HL-60/S4 treated with retinoic acid at 250 ng/mL for 4 days and 3 days (cell line): ENCODE data around the gene THAP10.

Experiments
- in situ Hi-C: fragments of 300-500 bp; cut with MboI; formaldehyde crosslinking; loops from 2 replicates; pipeline ENCODE4 v1.7.0; 2022; ENCODE audit warnings: low sequenced_read_pairs

Gene THAP10

DNA sequence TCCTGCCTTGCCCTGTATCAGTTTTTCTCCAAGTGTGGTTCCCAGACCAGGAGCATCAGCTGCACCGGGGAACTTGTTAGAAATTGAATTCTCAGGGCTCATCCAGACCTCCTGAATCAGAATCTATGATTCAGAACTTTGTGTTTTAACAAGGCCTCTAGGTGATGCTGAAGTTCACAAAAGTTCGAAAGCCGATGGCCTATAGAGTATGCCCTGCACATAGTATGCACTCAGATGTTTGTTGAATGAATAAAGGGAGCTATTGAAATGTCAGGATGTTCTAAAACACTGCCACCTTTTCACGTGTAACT lies 37.6 kb downstream of the THAP10 start:
- in situ Hi-C loops = no loop called here

DNA sequence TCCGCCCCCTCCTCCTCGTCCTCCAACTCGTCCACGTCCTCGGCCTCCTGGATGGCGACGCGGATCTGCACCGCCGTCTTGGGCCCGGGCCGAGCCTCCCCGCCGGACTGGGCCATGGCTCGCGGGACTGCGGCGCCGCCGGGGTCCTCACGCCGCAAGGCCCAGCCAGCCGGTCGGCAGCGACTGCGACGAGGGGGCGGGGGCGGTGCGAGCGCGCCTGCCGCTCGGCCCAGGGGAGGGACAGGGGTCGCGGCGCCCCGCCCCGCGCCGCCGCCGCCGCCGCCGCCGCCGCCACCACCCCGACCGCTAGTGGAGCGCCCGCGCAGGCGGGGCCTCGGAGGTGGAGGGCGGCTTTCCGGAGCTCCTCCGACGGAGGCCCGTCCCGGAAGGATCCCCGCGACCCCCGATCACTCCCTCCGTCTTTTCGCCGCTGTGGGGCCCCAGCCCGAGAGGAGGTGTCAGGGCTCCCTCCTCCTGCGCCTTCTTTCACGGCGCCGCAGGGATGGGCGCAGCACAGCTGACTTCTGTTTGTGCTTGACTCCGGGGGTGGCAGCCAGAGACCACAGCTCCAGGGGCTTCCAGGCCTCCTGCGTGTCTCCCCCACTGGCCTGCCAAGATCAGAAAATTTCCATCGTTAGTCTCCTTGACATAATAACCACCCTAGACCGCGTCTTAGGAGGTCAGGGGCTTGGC lies 38.1 kb downstream of the THAP10 start, which contains the start of gene LARP6:
Gene LARP6 (minus strand): TSS at position 185 of the 693 bp plus-strand sequence. CDS start 69 bp downstream, at position 116.
- in situ Hi-C loops = no loop called here

DNA sequence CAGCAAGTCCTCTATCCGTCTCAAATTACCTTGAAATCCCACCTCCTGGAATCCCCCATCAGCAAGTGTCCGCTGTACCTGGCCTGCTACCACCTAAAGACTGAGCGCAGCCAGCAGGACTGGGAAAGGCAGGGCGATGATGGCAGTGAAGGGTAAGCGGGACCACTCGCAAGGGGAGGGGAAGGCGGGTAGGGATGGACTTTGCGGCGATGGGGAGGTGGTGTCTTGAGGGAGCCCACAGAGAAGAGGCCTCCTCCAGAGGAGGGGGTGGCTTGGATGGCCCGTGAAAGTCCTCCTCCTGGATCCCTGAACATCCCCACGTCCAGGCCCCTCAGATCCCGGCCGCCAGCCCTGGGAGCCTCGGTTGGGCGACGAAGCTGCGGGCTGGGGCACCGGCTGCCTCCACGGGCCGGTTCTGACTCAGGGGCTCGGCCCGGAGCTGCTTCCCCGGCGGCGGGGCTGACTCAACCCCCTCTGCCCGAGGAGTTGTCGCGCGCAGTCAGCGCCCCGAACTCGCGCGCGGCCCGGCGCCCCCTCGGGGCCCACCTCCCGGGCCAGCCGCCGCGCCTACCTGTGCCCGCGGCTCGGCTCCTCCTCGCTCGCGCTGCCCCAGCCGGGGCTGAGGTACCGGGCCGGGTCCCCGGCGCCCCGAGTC lies 38.8 kb downstream of the THAP10 start:
- in situ Hi-C loops = no loop called here

DNA sequence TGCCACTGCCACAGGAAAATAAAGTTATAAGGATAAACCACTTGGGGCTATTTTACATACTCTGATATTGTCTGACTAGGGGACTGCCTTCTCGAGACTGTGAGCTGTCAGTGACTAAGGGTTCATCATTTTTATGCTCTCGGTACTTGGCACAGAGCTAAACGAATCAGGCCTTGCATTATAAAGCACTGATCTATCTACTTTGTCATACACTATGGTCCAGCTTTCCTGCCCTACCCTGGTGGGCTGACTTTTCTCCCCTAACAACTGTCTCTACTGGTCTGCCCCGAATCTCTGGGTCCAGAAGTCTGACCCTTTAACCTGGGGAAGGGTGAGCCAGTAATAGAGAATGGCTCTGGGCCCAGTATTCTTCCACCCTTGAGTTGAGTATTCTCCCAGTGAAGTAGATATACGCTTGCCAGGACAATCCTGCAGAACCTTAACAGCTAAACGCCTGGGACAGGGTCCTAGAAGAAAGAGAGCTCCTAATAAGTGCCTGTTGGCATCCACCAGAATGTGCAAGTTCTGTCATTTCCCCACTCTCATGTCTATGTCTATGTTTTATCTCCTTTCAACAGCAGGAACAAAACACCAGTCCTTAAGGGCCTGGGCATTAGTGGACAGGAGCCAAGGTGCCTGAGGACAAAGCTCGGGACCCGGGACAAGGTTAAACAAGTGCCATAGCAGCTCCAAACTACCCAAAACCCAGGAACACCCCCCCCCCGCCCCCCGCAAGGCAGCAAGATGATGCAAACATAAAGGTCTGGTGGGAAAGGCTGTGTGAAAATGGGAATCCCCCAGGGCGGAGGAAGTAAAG lies 39.5 kb downstream of the THAP10 start:
- in situ Hi-C loops = no loop called here

DNA sequence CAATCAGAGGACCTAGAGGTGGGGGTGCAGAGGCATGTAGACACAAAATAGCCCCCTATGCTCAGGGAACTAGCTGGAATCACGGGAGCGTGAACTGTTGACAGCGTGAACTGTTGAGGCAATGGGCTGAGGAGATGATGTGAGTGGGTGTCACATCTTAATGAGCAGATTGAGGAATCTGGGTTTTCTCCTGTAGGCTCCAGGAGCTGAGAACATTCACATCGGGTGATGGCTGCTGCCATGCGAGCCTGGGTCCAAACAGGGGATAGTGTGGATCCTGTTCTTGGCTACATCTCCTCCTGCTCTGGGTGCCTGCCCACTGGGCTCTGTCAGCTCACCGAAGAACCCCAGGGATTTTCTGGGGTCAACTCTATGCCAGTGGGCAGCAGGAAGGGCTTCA lies 40.3 kb downstream of the THAP10 start:
- in situ Hi-C loops = no loop called here

DNA sequence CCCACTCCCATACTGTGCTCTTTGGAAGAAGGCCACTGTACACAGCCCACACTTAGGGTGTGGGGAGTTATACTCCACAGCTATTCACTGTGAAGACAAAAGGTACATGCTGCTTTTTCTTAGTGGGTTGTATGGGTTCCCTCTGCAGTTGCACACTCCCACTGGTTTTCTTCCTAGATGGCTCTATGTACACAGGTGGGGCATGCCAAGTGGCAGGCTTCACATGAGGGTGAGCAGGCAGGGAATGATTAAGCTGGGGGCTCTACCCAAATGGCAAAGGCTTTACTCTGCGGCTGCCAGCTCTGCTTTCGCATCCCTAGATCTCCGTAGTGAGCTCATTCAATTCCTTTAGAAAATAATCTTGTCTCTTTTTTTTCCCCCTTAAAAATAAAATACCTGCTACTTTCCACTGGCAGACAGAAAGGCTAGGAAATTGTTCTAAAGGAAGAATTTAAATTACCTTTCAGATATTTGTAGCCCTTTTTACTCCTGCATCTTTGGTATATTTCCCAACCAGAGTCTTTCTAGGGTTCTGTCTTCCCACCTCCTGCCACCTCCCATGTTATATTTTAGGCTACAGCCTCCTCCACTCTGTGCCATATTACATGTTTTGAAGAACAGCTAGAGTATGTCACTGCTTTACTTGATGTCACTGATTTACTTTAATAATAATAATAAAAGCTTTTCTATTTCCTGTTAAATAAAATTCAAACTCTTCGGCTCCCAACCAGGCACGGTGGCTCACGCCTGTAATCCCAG lies 46.5 kb downstream of the THAP10 start:
- in situ Hi-C loops = no loop called here

DNA sequence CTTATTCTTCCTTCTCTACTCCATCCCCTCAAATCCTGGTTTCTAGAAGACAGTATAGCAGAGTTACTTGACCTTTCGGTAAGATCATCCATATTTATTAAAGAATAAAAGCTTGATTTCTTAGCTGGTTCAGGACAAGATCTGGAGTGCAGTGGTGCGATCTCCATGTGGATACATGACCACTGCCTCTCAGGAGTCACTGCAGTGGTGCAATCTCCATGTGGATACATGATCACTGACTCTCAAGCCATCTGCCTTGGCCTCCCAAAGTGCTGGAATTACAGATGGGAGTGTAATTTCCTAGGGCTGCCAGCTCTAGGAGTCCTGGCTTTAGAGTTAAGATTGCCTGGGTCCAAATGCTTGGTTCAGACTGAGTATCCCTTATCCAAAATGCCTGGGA lies 54.8 kb downstream of the THAP10 start:
- in situ Hi-C loops = no loop called here

DNA sequence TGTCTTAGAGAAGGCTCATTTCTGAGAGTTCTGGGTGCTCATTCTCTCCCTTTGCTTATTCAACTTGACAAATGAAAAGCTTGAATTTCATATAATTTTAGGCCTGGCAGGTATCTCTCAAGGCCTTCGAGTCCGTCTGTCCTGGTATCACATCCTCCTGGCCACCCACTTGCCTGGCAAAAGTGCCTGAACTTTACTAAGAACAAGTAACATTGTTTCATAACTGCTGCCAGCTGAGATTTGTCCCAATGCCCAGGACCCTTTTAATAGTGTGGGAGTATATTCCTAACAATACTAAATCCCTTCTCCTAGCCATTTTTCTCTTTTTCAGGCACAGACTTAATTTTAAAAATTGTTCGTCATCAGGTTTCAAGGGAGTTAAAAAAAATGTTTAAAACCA lies 56.4 kb downstream of the THAP10 start:
- in situ Hi-C loops = no loop called here

DNA sequence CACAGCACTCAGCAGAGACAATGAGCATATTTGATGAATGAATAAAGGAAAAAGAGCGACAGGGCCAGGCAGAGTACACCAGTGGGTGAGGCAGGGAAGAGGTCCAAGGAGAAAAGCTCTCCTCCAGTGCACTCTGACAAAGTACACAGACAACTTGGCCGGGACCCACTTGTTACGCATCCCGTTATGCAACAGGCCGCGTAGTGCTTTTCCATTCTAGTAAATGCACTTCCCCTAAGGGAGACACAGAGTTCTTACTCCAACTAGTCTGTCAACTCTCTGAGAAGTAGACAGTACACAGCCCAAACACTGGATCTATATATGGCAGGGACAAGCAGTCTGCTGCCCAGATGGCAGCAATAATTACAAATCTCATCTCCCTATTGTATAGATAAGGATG lies 56.8 kb downstream of the THAP10 start:
- in situ Hi-C loops = no loop called here

DNA sequence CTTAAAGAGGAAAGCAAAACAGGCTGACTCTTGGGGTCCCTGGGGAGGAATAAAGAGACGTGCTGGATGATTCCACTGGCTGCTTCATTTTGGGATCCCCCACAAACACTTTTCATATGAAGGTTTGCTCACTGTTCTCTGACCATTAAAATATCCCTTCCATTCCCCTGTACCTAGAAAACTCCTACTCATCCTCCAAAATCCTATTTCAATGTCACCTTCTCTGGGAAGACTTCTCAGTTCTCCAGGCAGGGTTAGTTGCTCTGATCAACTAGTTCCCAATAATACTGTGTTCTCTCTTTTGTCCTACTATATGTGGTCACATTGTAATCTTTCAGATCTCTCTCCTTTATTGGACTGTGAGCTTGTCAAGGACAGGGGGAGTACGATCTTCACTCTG lies 57.2 kb downstream of the THAP10 start:
- in situ Hi-C loops = no loop called here

DNA sequence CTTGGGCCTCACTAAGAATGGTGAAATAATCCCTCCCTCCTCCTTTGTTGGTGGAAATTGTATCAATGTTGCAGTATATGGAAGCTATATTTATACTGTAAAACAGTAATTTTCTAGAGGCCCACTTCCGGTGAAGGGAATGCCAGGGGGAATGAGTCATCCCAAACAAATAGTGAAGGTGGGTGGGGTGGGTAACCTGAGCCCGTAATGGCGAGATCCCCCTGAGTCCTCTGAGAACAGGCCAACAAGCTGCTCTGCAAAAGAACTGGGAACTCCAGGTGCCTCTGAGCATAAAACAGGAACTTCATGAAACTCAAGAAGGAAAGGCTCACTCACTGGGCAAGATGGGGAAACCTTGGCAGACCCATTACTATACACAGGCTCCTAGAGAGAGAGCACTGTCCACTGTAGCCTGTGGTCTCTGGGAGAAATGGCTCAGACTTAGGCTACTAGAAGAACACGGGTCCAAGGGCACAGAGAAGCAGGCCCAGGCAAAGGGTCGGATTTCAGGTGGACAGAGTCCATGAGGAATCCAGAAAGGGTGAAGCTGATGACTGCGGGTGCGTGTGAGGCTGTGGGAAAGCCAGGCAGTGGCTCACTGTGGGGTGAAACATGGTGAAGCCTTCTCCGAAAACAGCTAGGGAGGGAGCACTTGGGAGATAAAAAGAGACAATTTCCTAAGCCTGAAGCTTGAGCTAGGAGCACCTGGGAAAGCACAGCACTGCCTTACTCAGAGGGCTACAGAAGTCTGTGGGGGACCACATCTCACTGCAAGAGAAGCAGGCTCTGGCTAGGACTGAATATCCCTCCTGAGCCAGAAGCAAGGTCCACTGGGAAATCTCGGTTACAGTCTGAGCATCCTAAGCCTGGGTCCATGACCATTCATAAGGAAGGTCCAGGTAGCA lies 58.1 kb downstream of the THAP10 start:
- in situ Hi-C loops = no loop called here

DNA sequence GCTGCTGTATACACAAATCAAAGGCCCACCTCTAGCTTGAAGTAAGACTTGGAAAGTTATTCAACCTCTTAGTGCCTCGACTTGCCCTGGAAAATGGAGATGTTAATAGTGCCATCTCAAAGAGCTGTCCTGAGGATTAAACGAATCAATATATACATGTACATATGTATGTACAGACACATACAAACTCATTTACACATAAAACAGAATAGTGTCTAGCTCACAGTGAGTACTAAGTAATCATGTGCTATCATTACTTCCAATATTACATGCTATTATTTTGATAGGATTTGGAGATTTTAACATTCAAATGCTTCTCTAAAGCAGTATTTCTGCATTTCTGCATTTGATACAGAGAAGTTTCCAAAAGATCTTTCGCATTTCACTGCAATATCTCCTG lies 58.8 kb downstream of the THAP10 start:
- in situ Hi-C loops = no loop called here

DNA sequence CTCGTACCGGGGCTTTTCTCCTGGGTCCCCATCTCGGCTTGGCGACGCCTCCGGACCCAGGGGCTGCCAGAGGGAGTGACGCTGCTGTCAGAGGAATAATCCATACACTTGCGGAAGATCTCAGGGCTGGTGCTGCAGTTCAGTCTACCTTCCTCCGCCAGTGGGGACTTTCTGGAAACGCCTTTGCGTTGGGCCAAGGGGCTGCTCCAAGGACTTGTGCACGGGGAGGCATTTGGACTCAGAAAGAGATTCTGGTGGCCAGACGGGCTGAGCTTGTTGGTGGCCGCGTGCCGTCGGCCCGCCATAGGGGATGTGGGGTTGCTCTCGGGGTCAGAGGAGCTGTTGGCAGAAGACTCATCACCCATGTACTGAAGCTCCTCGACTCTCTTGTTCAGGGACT lies 60.1 kb downstream of the THAP10 start:
- in situ Hi-C loops = no loop called here
